Breast epithelium (tissue), 3 donors: ENCODE results near the gene WDR54.

Source experiments
- CTCF ChIP-seq, 3 donors: fragments of 450-650 bp; IDR thresholded peaks; one replicate each; pipeline ENCODE4 v1.5.1; 2016 to 2017; ENCODE audit warnings: antibody characterized with exemption in 3 of 3, mild to moderate bottlenecking in 3 of 3, moderate library complexity in 3 of 3
- POLR2A ChIP-seq: fragments of 450-650 bp; IDR thresholded peaks from one replicate; pipeline ENCODE4 v1.6.1; 2016; ENCODE audit warnings: antibody characterized with exemption, mild to moderate bottlenecking, moderate library complexity
- POLR2AphosphoS5 ChIP-seq, 3 donors: sonication (generic); formaldehyde crosslinking; IDR thresholded peaks; one replicate each; pipeline ENCODE4 v1.6.1; 2017; ENCODE audit warnings: antibody characterized with exemption in 3 of 3

DNA sequence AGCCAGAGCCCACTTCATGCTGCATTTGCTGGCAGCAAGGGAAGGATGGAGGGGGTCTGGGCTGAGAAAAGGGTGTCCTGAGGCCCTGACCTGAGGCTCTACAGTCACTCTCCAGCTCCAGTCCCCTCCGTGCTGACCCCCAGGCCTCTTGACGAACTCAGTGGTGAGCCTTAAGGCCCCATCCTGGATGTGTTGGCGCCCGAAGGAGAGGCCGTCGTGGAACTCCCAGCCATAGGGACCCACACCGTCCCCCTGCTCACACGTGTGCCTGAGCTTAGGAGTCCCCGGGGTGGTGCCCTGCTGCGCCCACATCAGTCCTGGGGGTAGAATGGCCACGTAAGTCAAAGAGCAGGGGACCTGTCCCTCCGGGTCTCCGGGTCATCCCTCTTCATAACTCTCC is 42.9 kb downstream of the WDR54 start:
- TF ChIP-seq CTCF (IDR thresholded peaks at IDR 0.05) = no peak
- TF ChIP-seq POLR2A = no peak
- TF ChIP-seq POLR2AphosphoS5 (IDR thresholded peaks at IDR 0.05) = no peak
